Stimulated activated CD4-positive, alpha-beta T cell treated with anti-CD3 and anti-CD28 coated beads, Interleukin-15, amount 100 ng/mL, for 24 hours (primary cell): ENCODE data around the gene RDH13.
"Not testable (repeated sequence)": the region's sequence is repeated elsewhere in the genome, so short reads cannot be mapped to it uniquely, and the experiment has no call there.

ENCODE experiments used
- DNase-seq: peaks from one replicate; pipeline ENCODE4 v3.0.0-alpha.2; 2020

Gene RDH13

GRCh38 chr19:55062735-55063491 is at the start of gene RDH13:
TSS of gene RDH13 (minus strand) at chr19:55063148. CDS start at chr19:55063032, 116 bp downstream.
- peak; percentile 100 for DNase-seq

- no peak for DNase-seq
Observed at GRCh38 chr19:55112246-55112776, 49.4 kb upstream of the RDH13 start.

GRCh38 chr19:55111238-55111831 is 48.4 kb upstream of the RDH13 start:
- DNase-seq: no peak

- DNase-seq: no peak
Observed at GRCh38 chr19:55109527-55110291, 46.8 kb upstream of the RDH13 start.

- not testable (repeated sequence) for DNase-seq
Observed at GRCh38 chr19:55107252-55107651, 44.3 kb upstream of the RDH13 start.

- DNase-seq: no peak
Observed at GRCh38 chr19:55106591-55106990, 43.6 kb upstream of the RDH13 start.

GRCh38 chr19:55105237-55105636 is 42.3 kb upstream of the RDH13 start:
- no peak for DNase-seq

- DNase-seq: no peak
Observed at GRCh38 chr19:55103190-55103589, 40.2 kb upstream of the RDH13 start.

- no peak for DNase-seq
Observed at GRCh38 chr19:55101261-55101660, 38.3 kb upstream of the RDH13 start.

- no peak for DNase-seq
Observed at GRCh38 chr19:55099557-55100506, 36.9 kb upstream of the RDH13 start.

- DNase-seq: no peak
Observed at GRCh38 chr19:55098716-55099556, 36.0 kb upstream of the RDH13 start.

- DNase-seq: no peak
Observed at GRCh38 chr19:55097864-55098715, 35.1 kb upstream of the RDH13 start.

- DNase-seq: no peak
Observed at GRCh38 chr19:55096061-55096701, 33.2 kb upstream of the RDH13 start.

- no peak for DNase-seq
Observed at GRCh38 chr19:55095260-55096060, 32.5 kb upstream of the RDH13 start.

GRCh38 chr19:55094456-55095259 is 31.7 kb upstream of the RDH13 start:
- no peak for DNase-seq

- DNase-seq: no peak
Observed at GRCh38 chr19:55092423-55093318, 29.7 kb upstream of the RDH13 start.

GRCh38 chr19:55091955-55092354 is 29.0 kb upstream of the RDH13 start:
- DNase-seq: no peak
